HG03196 (cell line): ENCODE results near the gene ZNF598.
A peak's percentile ranks its signal among the peaks of the same experiment; 100 is the strongest.

Experiments
- ATAC-seq: cut with Tn5 transposase; IDR thresholded peaks from one replicate; pipeline ENCODE4 v1.9.1; 2021; ENCODE audit not compliant: unreplicated experiment

ZNF598 gene

GRCh38 chr16:1991948-1992703, 17.5 kb downstream of the ZNF598 start:
- peak; percentile 42 for ATAC-seq

- no peak for ATAC-seq
Observed at GRCh38 chr16:1991588-1991947, 18.1 kb downstream of the ZNF598 start.

- ATAC-seq, result peak; percentile 34
Observed at GRCh38 chr16:1991135-1991551, 18.5 kb downstream of the ZNF598 start.

GRCh38 chr16:1990351-1991134, 19.1 kb downstream of the ZNF598 start:
- ATAC-seq, result no peak

GRCh38 chr16:1990101-1990350, 19.6 kb downstream of the ZNF598 start:
- no peak for ATAC-seq

- ATAC-seq, result no peak
Observed at GRCh38 chr16:1989209-1990100, 20.2 kb downstream of the ZNF598 start, which contains the start of gene SYNGR3. Gene SYNGR3, plus strand, starts transcription at chr16:1989970. Its CDS starts 133 bp downstream, at chr16:1990103.

- no peak for ATAC-seq
Observed at GRCh38 chr16:1987198-1987597, 22.4 kb downstream of the ZNF598 start.

- no peak for ATAC-seq
Observed at GRCh38 chr16:1985466-1986150, 24.0 kb downstream of the ZNF598 start.

- no peak for ATAC-seq
Observed at GRCh38 chr16:1984347-1985225, 25.0 kb downstream of the ZNF598 start.

GRCh38 chr16:1983544-1984346, 25.9 kb downstream of the ZNF598 start, which contains the start of gene GFER:
Gene GFER, plus strand, starts transcription at chr16:1984193. Its CDS starts 26 bp downstream, at chr16:1984219.
- ATAC-seq, result peak; percentile 68

- no peak for ATAC-seq
Observed at GRCh38 chr16:1982991-1983543, 26.6 kb downstream of the ZNF598 start.

GRCh38 chr16:1982013-1982433, 27.6 kb downstream of the ZNF598 start:
- ATAC-seq, result no peak

- ATAC-seq, result no peak
Observed at GRCh38 chr16:1981398-1981836, 28.2 kb downstream of the ZNF598 start, which contains the start of gene NOXO1. Gene NOXO1, minus strand, starts transcription at chr16:1981469. Its CDS starts 290 bp downstream, at chr16:1981179.

- no peak for ATAC-seq
Observed at GRCh38 chr16:1980770-1981087, 28.9 kb downstream of the ZNF598 start.

GRCh38 chr16:1980030-1980769, 29.4 kb downstream of the ZNF598 start:
- ATAC-seq, result no peak

GRCh38 chr16:1979271-1980029, 30.2 kb downstream of the ZNF598 start:
- no peak for ATAC-seq

- ATAC-seq, result no peak
Observed at GRCh38 chr16:1978476-1979120, 31.0 kb downstream of the ZNF598 start.
